Activated B cell treated with CpG ODN at 0.5 μM for 24 hours (primary cell): ENCODE data around the gene SELE. TPM values are rescaled to one million over a fixed set of nuclear protein-coding genes. Genes with fewer than 3 reads are reported as not detected.
A peak's percentile ranks its signal among the peaks of the same experiment; 100 is the strongest.

ENCODE experiments used
- ATAC-seq: fragments of 200-7000 bp; cut with Tn5 transposase; one replicate; pipeline ENCODE4 v1.10.0; 2021; ENCODE audit warnings: low read depth, mild to moderate bottlenecking, moderate library complexity
- CTCF ChIA-PET: fragments of 350-600 bp; sonication (Branson Sonifier 250); formaldehyde crosslinking; loops from one replicate; lab custom pipeline; 2021; ENCODE audit warnings: antibody characterized with exemption; lab: Charles Lee
- POLR2A ChIA-PET: fragments of 350-600 bp; sonication (Branson Sonifier 250); formaldehyde crosslinking; loops from one replicate; lab custom pipeline; 2021; ENCODE audit warnings: antibody characterized with exemption; lab: Charles Lee
- DNase-seq: peaks from one replicate; pipeline ENCODE4 v3.0.0; 2022
- H3K27ac Mint-ChIP-seq: one replicate; pipeline ENCODE4 v1.8.0; 2020; ENCODE audit warnings: mixed read lengths
- H3K27me3 Mint-ChIP-seq: one replicate; pipeline ENCODE4 v1.8.0; 2021; ENCODE audit warnings: mixed read lengths
- H3K36me3 Mint-ChIP-seq: one replicate; pipeline ENCODE4 v1.8.0; 2021; ENCODE audit warnings: low read depth, mixed read lengths
- H3K4me1 Mint-ChIP-seq: one replicate; pipeline ENCODE4 v1.8.0; 2021; ENCODE audit warnings: mixed read lengths
- H3K4me3 Mint-ChIP-seq: one replicate; pipeline ENCODE4 v1.8.0; 2020; ENCODE audit warnings: mild to moderate bottlenecking, mixed read lengths
- H3K9me3 Mint-ChIP-seq: one replicate; pipeline ENCODE4 v1.8.0; 2020; ENCODE audit warnings: mixed read lengths
- intact Hi-C: fragments of 100-400 bp; cut with micrococcal nuclease; formaldehyde crosslinking; loops from one replicate; pipeline ENCODE4 v1.15.1; 2024
- total RNA-seq: library from RNA; stranded (reverse); gene quantifications from 2 replicates; pipeline ENCODE4 v1.2.3, GENCODE V29; 2022
- TF ChIP-seq, protein P1 (sequence below): fragments of 200-600 bp; IDR thresholded peaks from one replicate; pipeline ENCODE4 v1.8.0; 2022; ENCODE audit warnings: antibody characterized with exemption, mild to moderate bottlenecking

Gene SELE
- total RNA-seq, 1 donor from 2014 or later: not detected

DNA sequence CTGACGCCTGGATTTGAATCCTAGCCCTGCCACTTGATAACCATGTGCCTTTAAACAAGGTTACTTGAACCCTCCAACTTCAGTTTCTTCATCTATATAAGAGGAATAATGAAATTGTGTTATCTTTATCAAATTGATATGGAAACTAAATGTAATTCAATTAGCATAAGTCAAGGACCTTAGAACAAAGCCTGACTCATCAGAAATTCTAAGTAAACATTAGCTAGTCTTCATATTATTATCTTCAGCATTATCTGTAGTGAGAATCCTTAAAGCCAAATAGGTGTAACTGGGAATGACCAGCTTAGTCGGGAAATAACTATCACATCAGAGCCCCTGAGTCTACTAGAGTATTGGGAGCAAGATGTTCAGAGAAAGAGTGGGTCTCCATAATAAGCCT lies 29.1 kb downstream of the SELE start:
- peaks cover 90% of the 10 kb centered on the region for H3K4me1 Mint-ChIP-seq
- peaks cover 82% of the 10 kb centered on the region for H3K36me3 Mint-ChIP-seq
- no peaks in the 10 kb centered on the region for H3K27me3 Mint-ChIP-seq
- CTCF ChIA-PET: interaction anchor here (3.7 to 7.1 kb wide), 2 partner anchors 8 to 102 kb away, joined by 17 to 118 read pairs; no protein-coding TSS in a partner anchor
- TF ChIP-seq, protein P1, sequence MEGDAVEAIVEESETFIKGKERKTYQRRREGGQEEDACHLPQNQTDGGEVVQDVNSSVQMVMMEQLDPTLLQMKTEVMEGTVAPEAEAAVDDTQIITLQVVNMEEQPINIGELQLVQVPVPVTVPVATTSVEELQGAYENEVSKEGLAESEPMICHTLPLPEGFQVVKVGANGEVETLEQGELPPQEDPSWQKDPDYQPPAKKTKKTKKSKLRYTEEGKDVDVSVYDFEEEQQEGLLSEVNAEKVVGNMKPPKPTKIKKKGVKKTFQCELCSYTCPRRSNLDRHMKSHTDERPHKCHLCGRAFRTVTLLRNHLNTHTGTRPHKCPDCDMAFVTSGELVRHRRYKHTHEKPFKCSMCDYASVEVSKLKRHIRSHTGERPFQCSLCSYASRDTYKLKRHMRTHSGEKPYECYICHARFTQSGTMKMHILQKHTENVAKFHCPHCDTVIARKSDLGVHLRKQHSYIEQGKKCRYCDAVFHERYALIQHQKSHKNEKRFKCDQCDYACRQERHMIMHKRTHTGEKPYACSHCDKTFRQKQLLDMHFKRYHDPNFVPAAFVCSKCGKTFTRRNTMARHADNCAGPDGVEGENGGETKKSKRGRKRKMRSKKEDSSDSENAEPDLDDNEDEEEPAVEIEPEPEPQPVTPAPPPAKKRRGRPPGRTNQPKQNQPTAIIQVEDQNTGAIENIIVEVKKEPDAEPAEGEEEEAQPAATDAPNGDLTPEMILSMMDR: no peak
- intact Hi-C loops: loop anchor here (5.0 to 10.0 kb wide), 2 partner anchors 1477 to 1770 kb away; partner anchors contain the start of genes DCAF6, MPC2 and SFT2D2
- no peak for ATAC-seq
- H3K4me3 Mint-ChIP-seq: no peak overlapping the region
- POLR2A ChIA-PET: interaction anchor here (1.4 to 4.9 kb wide), 3 partner anchors 9 to 189 kb away, joined by 3 to 57 read pairs (median 9); partner anchors contain the start of gene SCYL3
- H3K27ac Mint-ChIP-seq: peak overlapping the region; percentile 90
- H3K9me3 Mint-ChIP-seq: no peaks in the 10 kb centered on the region
- no peak for DNase-seq

DNA sequence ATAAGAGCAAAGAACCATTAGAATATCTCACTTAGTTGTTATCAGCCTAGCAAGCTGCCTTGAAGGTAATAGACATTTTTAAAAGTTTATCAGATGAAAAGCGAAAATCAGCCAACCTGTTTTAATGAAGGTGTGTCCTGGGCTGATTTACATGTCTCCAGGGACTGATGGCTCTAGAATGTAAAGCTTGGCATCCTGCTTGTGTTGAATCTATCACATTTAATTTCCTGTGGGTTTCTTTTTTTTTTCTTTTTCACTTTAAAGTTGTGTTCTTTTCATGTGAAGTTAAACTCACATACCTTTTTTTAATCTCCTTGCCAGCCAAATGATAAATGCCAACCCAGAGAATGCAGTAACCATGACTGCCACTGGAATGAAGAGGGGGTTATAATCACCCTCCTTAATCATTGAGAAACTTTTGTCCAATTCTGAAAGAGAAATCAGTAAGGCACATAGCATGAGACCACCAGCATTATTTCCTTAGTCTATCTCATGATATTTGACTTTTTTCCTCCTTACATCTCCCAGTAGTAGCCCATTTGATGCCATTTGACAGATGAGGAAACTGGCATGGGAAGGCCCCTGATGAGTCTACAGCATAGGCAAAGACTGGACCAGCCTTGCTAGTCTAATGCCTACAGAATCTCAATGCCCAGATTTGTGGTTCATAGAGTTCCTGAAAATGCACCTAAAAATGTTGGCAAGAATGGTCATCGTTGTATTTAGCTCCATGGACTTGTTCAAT lies 32.4 kb downstream of the SELE start:
- ATAC-seq (peak; percentile 26), DNase-seq (no peak)
- peak overlapping the region; percentile 90 for H3K27ac Mint-ChIP-seq
- intact Hi-C loops: loop anchor here (1.0 to 10.0 kb wide), 2 partner anchors 10 to 1767 kb away; partner anchors contain the start of genes DCAF6, MPC2 and SELL
- peak overlapping the region; percentile 75 for H3K4me3 Mint-ChIP-seq
- H3K36me3 Mint-ChIP-seq: peaks cover 85% of the 10 kb centered on the region
- H3K27me3 Mint-ChIP-seq: no peaks in the 10 kb centered on the region
- peaks cover 97% of the 10 kb centered on the region for H3K4me1 Mint-ChIP-seq
- POLR2A ChIA-PET: interaction anchor here (0.5 to 4.0 kb wide), 9 partner anchors 7 to 114 kb away, joined by 3 to 38 read pairs (median 6); no protein-coding TSS in a partner anchor
- CTCF ChIA-PET: interaction anchor here (0.9 to 4.6 kb wide), 6 partner anchors 8 to 99 kb away, joined by 3 to 39 read pairs (median 10); no protein-coding TSS in a partner anchor
- TF ChIP-seq, protein P1: no peak
- H3K9me3 Mint-ChIP-seq: no peaks in the 10 kb centered on the region

DNA sequence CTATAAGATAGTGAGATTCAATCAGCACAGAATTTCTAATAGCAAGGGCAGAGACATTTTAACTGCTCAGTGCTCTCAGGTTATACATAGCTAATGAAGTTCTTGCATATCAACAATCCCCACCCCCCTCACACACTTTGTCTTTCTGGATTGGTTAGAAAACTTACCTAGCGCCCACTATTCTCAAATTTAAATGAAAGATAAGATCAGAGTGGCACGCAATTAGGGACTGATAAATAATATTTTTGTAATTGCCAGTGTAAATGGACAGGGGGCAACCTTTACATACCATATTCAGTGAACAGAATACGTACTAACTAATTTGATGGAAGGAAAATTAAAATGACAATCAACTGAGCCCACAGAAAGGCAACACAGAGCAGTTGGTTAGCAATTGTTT lies 34.2 kb downstream of the SELE start:
- intact Hi-C loops: loop anchor here (1.0 to 10.0 kb wide), 6 partner anchors 9 to 1985 kb away; partner anchors contain the start of genes BLZF1, DCAF6, MPC2 and NME7
- ChIA-PET POLR2A (interaction anchor here (0.7 to 4.0 kb wide), 5 partner anchors 9 to 98 kb away, joined by 3 to 34 read pairs (median 6); no protein-coding TSS in a partner anchor), CTCF (interaction anchor here (1.2 to 4.6 kb wide), 4 partner anchors 9 to 98 kb away, joined by 6 to 39 read pairs (median 14); partner anchors contain the start of gene SELL)
- no peak overlapping the region for H3K4me3 Mint-ChIP-seq
- peaks cover 96% of the 10 kb centered on the region for H3K4me1 Mint-ChIP-seq
- ATAC-seq (no peak), DNase-seq (no peak)
- H3K9me3 Mint-ChIP-seq: no peaks in the 10 kb centered on the region
- TF ChIP-seq, protein P1: no peak
- H3K27me3 Mint-ChIP-seq: no peaks in the 10 kb centered on the region
- peaks cover 82% of the 10 kb centered on the region for H3K36me3 Mint-ChIP-seq
- peak overlapping the region; percentile 90 for H3K27ac Mint-ChIP-seq

DNA sequence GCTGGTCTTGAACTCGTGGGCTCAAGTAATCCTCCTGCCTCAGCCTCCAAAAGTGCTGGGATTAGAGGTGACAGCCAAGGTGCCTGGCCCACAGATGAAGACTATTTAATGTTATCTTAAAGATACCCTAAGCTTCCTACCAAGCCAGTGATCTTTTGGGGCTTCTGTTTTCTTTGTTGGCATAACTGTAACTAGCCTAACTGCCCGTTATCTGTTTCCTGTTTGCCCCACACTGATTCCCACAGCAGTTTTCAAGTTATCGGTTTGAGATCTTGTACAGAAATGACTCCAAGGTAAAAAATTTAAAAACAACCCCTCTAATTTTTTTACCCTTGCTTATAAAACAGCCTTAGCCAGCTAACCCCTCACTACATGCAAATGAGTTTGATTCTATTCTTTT lies 34.9 kb downstream of the SELE start:
- DNase-seq (no peak), ATAC-seq (no peak)
- H3K4me1 Mint-ChIP-seq: peaks cover 96% of the 10 kb centered on the region
- H3K27me3 Mint-ChIP-seq: no peaks in the 10 kb centered on the region
- peak overlapping the region; percentile 38 for H3K4me3 Mint-ChIP-seq
- ChIA-PET CTCF (interaction anchor here (1.0 to 4.6 kb wide), 4 partner anchors 8 to 97 kb away, joined by 3 to 39 read pairs (median 8); partner anchors contain the start of gene SELL), POLR2A (interaction anchor here (0.8 to 4.0 kb wide), 3 partner anchors 10 to 97 kb away, joined by 4 to 34 read pairs (median 29); no protein-coding TSS in a partner anchor)
- H3K9me3 Mint-ChIP-seq: no peaks in the 10 kb centered on the region
- peaks cover 80% of the 10 kb centered on the region for H3K36me3 Mint-ChIP-seq
- peak overlapping the region; percentile 90 for H3K27ac Mint-ChIP-seq
- TF ChIP-seq, protein P1: no peak
- intact Hi-C loops: loop anchor here (1.0 to 10.0 kb wide), 5 partner anchors 9 to 1984 kb away; partner anchors contain the start of genes BLZF1, NME7, PRRC2C and SCYL3
